ENCODE results near the gene TRMT61A. TPM values are rescaled to one million over a fixed set of nuclear protein-coding genes. Genes with fewer than 3 reads are reported as not detected.
A peak's percentile ranks its signal among the peaks of the same experiment; 100 is the strongest.

TRMT61A gene
- total and polyA plus RNA-seq, 9 of the 15 experiments (the other 6 are each of a cell fraction or from before 2014, with no cell fraction given), result 0.10 to 24.8 (median 5.1) TPM

DNA sequence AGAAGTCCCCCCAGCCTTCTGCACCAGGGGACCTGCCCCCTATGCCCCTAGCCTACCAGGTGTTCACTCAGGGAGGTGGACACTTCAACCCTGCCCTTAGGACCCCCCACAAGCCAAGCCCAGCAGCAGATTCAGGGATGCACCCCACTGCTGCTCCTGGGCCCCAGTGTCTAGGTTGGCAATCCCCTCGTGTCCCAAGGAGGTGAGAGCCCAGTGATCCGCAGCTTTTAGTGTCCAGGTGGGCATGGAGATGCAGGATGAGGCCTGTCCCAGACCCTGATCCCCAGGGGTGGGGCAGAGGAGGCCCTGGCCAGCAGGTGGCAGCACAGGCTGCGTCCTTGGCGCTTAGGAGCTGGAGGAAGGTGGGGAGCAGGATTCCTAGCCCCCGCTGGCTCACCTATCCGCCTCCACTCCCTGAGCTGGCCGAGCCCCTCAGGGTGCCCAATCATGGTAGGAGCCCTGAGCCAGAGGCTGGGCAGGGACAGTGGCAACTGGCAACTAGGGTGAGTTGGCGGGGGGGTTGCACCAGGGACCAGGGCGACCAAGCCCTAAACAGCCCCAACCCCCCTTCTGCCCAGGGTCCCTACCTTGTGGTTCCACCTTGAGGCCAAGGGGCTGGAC, 10.5 kb upstream of the TRMT61A start (continued):
- TF ChIP-seq ZNF263 (CRISPR knock-in tag; IDR thresholded peaks at IDR 0.05; ENCODE audit: borderline replicate concordance), result 0 out of 2 replicates have a peak, but pooled peaks have one; percentile 19
- TF ChIP-seq, protein P1, sequence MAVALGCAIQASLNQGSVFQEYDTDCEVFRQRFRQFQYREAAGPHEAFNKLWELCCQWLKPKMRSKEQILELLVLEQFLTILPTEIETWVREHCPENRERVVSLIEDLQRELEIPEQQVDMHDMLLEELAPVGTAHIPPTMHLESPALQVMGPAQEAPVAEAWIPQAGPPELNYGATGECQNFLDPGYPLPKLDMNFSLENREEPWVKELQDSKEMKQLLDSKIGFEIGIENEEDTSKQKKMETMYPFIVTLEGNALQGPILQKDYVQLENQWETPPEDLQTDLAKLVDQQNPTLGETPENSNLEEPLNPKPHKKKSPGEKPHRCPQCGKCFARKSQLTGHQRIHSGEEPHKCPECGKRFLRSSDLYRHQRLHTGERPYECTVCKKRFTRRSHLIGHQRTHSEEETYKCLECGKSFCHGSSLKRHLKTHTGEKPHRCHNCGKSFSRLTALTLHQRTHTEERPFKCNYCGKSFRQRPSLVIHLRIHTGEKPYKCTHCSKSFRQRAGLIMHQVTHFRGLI (CRISPR knock-in tag; IDR thresholded peaks at IDR 0.05), result no peak
- TF ChIP-seq, protein P2, sequence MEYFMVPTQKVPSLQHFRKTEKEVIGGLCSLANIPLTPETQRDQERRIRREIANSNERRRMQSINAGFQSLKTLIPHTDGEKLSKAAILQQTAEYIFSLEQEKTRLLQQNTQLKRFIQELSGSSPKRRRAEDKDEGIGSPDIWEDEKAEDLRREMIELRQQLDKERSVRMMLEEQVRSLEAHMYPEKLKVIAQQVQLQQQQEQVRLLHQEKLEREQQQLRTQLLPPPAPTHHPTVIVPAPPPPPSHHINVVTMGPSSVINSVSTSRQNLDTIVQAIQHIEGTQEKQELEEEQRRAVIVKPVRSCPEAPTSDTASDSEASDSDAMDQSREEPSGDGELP (CRISPR knock-in tag; IDR thresholded peaks at IDR 0.05; ENCODE audit: borderline replicate concordance), result 0 out of 2 replicates have a peak, but pooled peaks have one; percentile 21
- no peak for TF ChIP-seq FOXA3 (CRISPR knock-in tag; conservative IDR thresholded peaks at IDR 0.05 in 1 of 2, IDR thresholded peaks at IDR 0.05 in 1 of 2)
- no peak for TF ChIP-seq LEF1 (IDR thresholded peaks at IDR 0.05)
- no peak for TF ChIP-seq KAT2B (IDR thresholded peaks at IDR 0.05; ENCODE audit: low read depth, low read length)
- TF ChIP-seq, protein P3, sequence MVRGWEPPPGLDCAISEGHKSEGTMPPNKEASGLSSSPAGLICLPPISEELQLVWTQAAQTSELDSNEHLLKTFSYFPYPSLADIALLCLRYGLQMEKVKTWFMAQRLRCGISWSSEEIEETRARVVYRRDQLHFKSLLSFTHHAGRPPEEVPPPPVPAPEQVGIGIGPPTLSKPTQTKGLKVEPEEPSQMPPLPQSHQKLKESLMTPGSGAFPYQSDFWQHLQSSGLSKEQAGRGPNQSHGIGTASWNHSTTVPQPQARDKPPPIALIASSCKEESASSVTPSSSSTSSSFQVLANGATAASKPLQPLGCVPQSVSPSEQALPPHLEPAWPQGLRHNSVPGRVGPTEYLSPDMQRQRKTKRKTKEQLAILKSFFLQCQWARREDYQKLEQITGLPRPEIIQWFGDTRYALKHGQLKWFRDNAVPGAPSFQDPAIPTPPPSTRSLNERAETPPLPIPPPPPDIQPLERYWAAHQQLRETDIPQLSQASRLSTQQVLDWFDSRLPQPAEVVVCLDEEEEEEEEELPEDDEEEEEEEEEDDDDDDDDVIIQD (CRISPR knock-in tag; IDR thresholded peaks at IDR 0.05), result no peak
- TF ChIP-seq BCL6 (CRISPR knock-in tag; IDR thresholded peaks at IDR 0.05), result no peak
- no peak for TF ChIP-seq ZNF76 (CRISPR knock-in tag; IDR thresholded peaks at IDR 0.05; ENCODE audit: borderline replicate concordance)
- no peak for TF ChIP-seq JUN (IDR thresholded peaks at IDR 0.05; ENCODE audit: borderline replicate concordance, low read depth, low read length)
- TF ChIP-seq JUN (CRISPR knock-in tag; IDR thresholded peaks at IDR 0.05; ENCODE audit: borderline replicate concordance), result no peak
- no peak for TF ChIP-seq HDAC1 (IDR thresholded peaks at IDR 0.05)
- no peak for TF ChIP-seq TAL1 (IDR thresholded peaks at IDR 0.05)
- no peak for TF ChIP-seq POLR2H (tag; IDR thresholded peaks at IDR 0.05; ENCODE audit: low read depth)
- no peak for TF ChIP-seq TAF1 (IDR thresholded peaks at IDR 0.05; ENCODE audit: control insufficient read depth, extremely low read depth, insufficient read depth, low read length, severe bottlenecking)
- 0 out of 2 replicates have a peak, but pooled peaks have one; percentile 23 for TF ChIP-seq XRCC5 (IDR thresholded peaks at IDR 0.05; ENCODE audit: low read depth, low read length)
- 0 out of 2 replicates have a peak, but pooled peaks have one; percentile 40 for TF ChIP-seq ARID2 (IDR thresholded peaks at IDR 0.05)
- TF ChIP-seq DIDO1 (tag; IDR thresholded peaks at IDR 0.05; ENCODE audit: low read depth), result no peak
- TF ChIP-seq, protein P4, sequence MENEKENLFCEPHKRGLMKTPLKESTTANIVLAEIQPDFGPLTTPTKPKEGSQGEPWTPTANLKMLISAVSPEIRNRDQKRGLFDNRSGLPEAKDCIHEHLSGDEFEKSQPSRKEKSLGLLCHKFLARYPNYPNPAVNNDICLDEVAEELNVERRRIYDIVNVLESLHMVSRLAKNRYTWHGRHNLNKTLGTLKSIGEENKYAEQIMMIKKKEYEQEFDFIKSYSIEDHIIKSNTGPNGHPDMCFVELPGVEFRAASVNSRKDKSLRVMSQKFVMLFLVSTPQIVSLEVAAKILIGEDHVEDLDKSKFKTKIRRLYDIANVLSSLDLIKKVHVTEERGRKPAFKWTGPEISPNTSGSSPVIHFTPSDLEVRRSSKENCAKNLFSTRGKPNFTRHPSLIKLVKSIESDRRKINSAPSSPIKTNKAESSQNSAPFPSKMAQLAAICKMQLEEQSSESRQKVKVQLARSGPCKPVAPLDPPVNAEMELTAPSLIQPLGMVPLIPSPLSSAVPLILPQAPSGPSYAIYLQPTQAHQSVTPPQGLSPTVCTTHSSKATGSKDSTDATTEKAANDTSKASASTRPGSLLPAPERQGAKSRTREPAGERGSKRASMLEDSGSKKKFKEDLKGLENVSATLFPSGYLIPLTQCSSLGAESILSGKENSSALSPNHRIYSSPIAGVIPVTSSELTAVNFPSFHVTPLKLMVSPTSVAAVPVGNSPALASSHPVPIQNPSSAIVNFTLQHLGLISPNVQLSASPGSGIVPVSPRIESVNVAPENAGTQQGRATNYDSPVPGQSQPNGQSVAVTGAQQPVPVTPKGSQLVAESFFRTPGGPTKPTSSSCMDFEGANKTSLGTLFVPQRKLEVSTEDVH (IDR thresholded peaks at IDR 0.05; ENCODE audit: low read depth, partially characterized antibody), result no peak
- TF ChIP-seq YY1 (IDR thresholded peaks at IDR 0.05; ENCODE audit: borderline replicate concordance in 1 of 3, control insufficient read depth in 1 of 3, extremely low read depth in 1 of 3, insufficient read depth in 3 of 3, insufficient read length in 1 of 3, insufficient replicate concordance in 2 of 3, low read depth in 1 of 3, low read length in 2 of 3), result no peak

All from K562 (cell line).